ENCODE data around the gene CWH43.
"Not testable (repeated sequence)": the region's sequence is repeated elsewhere in the genome, so short reads cannot be mapped to it uniquely, and the experiment has no call there.

Gene CWH43

DNA sequence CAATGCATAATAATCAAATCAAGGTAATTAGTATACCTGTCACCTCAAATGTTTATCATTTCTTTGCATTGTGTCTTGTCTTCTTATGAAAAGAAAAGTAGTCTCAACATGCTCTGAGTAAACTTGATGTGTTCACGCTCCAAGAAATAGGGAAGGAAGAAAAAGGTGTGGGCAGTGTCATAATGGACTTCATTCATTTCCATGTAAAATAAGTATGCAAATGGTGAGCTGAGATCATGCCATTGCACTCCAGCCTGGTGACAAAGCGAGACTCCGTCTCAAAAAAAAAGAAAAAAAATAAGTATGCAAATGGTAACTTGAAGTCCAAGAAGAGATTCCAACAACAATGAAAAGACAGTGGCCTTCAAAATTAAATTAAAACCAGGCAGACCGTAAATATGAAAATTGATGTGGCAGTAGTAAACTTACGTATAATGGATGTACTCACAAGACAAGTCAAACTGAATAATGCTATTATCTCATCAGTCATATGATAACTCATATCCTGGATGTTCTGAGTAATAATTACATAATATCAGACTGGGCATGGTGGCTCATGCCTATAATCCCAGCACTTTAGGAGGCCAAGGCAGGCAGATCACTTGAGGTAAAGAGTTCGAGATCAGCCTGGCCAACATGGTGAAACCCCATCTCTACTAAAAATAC, 6.0 kb upstream of the CWH43 start:
- DNase-seq, result no peak

GRCh38 chr4:48984005-48984404, 2.1 kb upstream of the CWH43 start:
- not testable (repeated sequence) for DNase-seq

DNA sequence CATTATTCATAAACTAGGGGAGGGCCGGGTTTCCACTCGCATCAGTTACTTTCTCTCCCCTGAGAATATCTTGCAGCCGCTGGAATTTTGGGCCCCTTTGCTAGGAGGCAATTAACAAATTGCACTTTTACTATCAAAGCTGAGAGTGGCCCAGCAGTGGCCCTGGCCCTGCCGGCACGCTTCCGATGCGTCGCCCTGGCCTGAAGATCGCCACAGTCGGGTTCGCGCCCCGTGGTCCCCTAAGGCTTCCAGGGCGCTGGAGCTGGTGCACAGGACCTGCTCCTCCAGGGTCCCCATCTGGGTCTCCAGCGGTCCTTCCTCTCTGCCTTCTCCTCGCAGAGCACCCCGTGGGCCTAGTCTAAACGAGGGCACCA, 486 bp upstream of the CWH43 start:
- no peak for DNase-seq

DNA sequence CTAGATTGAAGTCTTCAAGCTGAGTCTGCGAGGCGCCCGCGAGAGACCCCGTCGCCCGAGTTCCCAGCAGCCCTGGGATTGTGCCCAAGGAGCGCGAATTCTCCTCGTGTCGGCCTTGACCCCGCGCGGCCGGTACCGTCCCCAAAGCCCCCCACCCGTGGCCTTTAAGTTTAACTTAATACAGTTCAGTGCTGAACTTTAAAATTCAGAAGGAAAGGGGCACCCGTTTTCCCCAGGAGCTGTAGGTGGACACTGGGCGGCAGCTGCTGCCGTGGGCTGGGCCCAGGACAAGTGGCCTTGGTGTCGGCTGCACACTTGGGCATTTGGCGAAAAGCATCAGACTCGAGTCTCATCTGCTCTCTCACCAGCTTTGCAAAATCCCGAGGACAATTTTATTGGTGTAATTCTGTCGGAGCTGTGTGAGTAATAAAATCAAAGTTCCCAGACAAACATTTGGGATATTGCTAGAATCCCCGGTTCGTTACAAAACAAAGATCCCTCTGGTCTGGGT, 634 bp downstream of the CWH43 start:
- DNase-seq, result no peak

DNA sequence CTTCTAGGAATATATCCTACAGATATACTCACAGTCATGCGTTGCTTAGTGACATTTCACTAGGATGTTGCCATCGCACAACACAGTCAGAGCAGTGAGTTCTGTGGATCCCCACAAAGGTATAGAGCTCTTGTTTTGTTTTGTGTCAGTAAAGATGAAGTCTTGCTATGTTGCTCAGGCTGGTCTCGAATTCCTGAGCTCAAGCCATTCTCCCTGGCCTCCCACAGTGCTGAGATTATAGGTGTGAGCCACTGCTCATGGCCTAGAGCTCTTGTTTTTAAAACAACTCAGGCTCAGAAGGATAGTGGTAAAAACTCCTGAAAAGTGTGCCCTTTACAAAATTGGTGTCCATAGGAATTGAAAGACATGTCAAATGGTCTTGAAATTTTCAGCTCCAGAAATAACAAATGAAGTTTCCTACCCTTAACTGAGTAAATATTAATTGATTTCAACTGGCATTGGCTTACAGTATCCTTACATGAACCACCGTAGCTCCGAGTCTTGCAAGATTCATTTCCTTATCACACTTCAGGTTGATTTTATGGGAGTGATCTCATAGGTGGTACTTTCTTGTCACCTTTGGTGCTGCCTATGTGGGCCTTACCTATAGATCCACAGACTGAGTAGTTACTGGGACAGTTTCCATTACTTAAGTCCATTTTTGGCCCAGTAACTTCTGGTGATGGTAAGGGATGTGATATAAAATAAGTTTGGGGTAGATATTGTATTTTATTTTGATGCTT, 3.6 kb downstream of the CWH43 start:
- no peak for DNase-seq

DNA sequence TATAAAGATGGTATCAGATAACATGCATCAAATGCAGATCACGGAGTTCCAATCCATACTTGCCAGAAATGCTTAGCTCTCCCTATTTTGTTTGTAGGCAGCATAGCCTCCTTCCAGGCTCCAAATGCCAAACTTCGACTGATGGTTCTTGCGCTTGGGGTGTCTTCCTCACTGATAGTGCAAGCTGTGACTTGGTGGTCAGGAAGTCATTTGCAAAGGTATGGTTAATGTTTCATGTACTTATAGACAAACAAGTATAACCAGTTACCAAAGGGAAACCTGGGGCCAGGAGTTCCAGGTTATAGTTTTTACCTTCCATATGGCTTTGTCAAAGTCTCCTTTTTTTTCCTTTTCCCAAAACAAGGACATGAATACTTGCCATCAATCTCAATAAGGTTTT, 5.3 kb downstream of the CWH43 start:
- no peak for DNase-seq

DNA sequence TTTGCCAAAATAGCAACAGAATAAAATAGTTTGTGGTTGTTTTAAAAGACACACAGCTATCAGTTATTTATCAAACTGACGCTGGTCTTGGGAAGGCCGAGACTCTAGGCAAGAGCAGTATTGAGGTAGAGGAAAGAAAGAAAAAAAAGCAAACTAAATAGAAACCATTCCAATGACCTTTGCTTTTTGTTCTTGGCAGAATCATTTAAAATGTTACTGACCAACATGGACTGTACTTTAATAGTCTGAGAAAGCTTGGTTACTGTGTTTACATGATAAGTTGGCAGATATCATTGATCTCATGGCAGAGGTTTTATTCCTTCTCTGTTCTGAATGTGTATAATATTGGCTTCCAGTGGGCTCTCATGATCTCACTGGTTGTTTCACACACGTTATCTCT, 11.9 kb downstream of the CWH43 start:
- DNase-seq, result no peak

DNA sequence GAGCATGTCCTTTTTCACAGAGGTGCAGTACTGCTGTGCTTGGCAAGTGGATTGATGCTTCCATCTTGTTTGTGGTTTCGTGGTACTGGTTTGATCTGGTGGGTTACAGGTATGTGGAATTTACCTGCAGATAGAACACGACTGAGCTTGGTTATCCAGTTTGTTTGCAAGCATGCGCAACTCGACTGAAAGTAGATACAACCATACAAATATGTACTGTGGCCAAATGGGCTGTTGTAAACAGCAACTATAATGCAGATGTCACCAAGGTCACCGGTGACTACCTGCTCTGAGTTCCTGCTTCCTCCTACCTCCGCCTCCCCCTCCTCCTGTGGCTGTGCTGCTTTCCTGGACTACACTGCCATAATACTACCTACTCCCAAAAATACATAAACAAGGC, 12.4 kb downstream of the CWH43 start:
- no peak for DNase-seq

DNA sequence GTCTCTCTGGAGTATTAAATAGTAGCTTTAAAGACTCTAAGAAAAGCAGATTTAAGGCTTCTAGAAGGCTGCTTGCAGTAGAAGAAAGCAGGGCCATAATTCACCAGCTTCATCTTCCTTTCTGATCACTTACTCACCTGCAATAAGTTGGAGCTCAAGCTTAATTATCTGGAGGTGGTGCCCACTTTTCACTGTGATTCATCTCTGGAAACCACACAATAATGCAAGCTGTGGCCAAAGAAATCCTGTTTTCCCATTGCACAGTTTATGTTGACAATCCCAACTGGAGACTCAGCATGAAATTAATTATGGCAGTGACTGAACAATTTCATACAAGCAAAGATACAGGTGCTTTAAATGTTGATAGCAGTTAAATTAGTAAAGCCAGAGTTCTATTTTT, 14.7 kb downstream of the CWH43 start:
- no peak for DNase-seq

DNA sequence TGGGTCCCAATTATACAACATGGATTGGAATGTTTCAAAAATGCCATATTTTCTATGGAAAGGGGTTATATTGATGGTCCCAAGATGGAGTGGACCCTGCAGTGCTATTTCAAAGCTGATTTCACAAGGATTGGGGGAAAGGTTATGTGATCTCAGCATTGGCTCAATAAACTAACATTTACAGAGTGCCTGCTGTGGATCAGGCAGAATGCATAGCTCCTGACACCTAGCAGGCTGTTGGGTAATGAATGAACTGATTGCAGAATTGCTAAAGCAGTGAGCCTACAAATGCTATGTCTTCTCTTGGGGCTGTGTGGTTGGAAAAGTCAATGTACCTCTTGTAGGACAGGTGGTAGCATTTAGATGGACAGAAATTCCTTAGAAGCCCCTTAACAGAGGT, 16.9 kb downstream of the CWH43 start:
- no peak for DNase-seq

DNA sequence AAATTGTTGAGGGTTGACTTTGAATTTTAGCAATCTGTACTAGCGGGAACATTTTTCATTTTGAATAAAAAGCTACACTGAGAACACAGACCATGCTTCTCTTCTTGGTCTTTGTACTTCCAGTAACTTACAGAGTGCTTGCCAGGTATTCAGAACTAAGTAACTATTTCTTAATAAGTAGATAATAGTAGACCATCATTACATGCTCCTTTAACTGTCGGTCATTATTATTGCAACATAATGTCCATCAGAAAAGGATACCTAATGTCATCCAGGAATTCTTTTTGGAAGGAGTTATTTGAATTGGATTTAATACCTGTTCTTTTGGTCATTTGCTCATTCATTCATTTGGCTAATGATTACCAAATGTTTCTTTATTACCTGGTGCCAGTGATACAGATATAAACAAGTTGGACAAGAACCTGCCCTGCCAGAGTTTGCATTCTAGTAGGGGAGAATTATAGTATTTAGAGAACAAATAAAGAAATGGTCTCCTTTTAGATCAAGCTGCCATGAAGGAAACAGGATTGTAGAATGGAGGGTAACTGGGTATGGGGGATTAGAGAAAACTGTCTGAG, 32.7 kb downstream of the CWH43 start:
- DNase-seq, result no peak

GRCh38 chr4:49032440-49033161, 46.5 kb downstream of the CWH43 start:
- peak; percentile 49 for DNase-seq

GRCh38 chr4:49036528-49036927, 50.5 kb downstream of the CWH43 start:
- no peak for DNase-seq

GRCh38 chr4:49044270-49044669, 58.2 kb downstream of the CWH43 start:
- DNase-seq, result no peak

DNA sequence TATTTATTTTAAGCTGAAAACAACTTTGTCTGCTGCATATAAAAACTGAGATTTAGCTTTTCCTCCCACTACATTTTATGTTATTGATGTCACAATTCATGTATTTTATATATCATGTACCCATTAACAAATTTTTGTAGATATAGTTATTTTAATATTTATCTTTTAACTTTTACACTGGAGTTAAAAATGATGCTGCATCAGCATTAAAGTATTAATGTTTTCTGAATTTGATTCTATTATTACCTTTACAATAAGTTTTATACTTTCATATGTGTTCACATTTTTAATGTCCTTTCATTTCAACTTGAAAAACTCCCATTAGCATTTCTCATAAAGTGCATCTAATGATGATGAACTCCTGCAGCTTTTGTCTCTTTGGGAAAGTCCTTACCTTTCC, 72.2 kb downstream of the CWH43 start:
- no peak for DNase-seq

- no peak for DNase-seq
Measured at GRCh38 chr4:49063670-49064069, 77.6 kb downstream of the CWH43 start.

- DNase-seq, result not testable (repeated sequence)
Measured at GRCh38 chr4:49072196-49072595, 86.1 kb downstream of the CWH43 start.

- DNase-seq, result not testable (repeated sequence)
Measured at GRCh38 chr4:49091883-49092282, 105.8 kb downstream of the CWH43 start.

- DNase-seq, result not testable (repeated sequence)
Measured at GRCh38 chr4:49092608-49093135, 106.6 kb downstream of the CWH43 start.

DNA sequence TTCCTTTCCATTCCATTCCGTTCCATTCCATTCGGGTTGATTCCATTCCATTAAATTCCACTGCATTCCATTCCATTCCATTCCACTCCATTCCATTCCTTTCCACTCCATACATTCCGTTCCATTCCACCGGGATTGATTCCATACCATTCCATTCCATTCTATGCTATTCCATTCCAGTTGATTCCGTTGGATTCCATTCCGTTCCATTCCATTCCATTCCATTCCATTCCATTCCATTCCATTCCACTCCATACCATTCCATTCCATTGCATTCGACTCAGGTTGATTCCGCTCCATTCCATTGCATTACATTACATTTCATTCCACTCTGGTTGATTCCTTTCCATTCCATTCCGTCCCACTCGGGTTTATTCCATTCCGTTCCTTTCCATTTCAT, 110.1 kb downstream of the CWH43 start:
- DNase-seq, result not testable (repeated sequence)

DNA sequence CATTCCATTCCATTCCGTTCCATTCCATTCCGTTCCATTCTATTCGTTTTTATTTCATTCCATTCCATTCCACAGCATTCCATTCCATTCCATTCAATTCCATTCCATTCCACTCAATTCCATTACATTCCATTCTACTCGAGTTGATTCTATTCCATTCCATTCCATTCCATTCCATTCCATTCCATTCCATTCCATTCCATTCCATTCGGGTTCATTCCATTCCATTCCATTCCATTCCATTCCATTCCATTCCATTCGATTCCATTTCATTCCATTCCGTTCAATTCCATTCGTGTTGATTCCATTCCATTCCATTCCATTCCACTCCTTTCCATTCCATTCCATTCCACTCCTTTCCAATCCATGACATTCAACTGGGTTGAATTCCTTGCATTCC, 110.6 kb downstream of the CWH43 start:
- DNase-seq, result not testable (repeated sequence)

- DNase-seq, result not testable (repeated sequence)
Measured at GRCh38 chr4:49097071-49097470, 111.0 kb downstream of the CWH43 start.

- DNase-seq, result not testable (repeated sequence)
Measured at GRCh38 chr4:49097505-49097904, 111.4 kb downstream of the CWH43 start.

Measured in NCI-H82 (cell line).